ENCODE measurements around the gene MED20.
A peak's percentile ranks its signal among the peaks of the same experiment; 100 is the strongest.

The MED20 gene

DNA sequence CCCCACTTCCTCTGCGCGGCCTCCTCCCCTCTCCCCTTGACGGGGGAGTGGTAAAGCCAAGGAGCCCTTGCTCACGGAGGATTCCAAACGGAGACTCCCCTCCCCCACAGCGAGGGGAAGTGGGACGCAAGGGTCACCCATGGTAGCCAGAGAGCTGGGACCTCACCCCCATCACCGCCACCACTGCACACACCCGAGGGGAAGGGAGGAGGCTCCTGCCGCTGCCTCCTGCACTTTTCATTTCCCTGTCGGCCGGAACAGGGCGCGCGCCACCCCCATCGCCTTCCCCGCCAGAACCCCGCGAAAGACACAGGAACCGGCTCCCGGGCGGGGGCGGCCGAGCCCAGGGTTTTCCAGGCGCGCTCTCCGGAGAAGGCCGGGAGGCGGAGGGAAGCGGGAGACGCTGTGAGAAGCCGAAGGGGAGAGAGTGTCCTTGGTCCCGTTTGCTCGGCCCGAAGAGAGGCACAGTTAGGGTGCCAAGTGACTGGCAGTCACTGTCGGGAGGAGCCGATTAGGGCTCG lies 19.9 kb upstream of the MED20 start:
- peak; percentile 91 for DNase-seq (ENCODE audit: low read depth)

DNA sequence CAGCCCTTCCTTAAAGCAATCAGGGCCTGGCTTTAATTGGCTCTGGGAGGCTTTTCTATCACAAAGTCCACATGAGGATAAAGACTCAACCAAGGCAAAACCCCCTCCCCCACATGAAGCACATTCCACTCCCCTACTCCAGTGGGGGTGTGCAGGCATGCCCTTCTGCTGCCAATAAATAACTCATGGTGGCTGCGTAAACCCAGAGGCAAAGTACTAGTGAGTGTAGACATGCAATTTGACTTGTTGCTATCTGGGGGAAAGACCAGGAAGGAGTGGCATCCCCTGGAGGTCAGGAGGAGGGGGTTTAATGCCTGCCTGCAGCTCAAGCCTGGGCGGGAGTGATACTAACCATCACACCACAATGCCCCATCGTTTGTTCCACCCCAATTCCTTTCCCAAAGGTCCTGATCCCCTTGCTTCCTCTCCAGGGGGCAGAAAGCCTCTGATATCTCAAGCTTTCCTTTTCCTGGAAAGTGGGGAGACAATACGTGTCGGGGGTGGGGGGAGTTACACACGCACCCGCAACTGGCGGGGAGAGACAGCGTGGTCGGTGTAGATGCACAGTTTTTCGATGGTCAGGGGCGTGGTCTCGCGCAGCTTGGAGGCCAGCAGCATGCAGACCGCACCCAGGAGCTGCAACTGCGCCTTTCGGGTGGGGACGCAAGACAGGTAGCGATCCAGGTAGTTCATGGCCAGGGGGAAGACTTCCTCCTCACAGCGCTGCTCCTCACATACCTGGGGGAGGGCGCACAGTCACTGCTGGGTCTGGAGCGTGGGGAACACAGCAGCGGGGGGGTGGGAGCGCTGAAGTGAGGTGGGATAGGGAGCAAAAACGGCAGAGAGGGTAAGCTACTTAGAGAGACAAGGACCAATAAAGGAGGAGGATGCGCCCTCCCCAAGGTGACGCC lies 19.2 kb upstream of the MED20 start:
- DNase-seq (ENCODE audit: low read depth) = peak; percentile 69

DNA sequence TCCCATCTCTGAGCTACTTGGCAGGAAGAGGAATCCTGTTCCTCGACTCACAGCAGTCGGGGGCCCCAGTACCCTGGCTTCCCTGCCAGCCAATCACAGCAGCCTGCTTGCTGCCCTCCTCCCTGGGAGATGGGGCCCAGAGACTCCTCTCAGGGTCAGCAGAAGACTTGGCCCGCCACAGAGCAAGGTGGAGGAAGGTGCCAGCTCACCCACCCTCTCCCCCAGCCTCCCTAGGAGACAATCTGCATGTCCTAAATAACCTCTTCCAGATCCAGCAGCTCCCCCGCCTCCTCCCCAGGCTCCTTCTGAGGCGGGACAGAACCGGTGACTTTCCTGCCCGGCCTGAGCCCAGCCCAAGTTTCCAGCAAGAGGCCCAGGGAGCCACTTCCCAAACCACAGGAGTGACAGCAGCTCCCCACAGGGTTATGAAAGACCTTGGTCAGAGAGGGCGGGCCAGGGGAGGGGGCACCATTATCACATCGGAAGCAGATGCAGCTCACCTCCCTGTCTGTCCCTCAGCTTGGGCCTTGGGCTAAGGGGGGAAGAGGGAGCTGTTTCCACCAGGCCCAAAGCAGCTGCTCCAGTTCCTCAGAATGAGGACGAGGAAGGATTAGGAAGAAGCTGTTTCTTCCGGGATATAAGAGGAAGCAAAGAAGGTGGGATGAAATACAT lies 18.4 kb upstream of the MED20 start:
- DNase-seq (ENCODE audit: low read depth) = peak; percentile 96

DNA sequence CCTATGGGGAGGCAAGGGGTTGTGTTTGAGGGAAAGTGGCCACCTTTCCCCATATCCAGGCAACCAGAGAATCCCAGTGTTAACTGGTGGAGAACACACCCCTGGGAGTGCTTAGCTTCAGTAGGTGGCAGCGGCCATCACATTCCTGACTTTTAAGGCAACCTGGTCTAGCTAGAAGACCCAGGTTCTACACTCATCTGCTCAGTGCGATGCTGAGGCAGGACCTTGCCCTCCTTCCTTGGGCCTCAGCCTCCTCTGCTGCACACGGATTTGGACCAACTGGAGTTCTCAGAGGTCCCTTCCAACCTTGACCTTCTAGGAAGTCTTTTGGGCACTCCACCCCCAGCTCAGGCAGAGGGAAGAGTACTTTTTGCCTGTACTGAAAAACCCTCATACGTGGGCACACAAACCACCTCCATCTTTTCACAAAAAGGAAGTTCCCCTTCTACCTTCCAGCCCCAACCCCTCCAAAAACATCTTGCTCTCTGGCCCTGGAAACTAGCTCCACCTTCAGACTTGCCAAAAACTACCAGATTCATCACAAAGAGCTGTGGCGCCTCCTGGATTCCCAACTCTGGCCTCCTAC lies 17.7 kb upstream of the MED20 start:
- DNase-seq (ENCODE audit: low read depth) = no peak

- peak; percentile 68 for DNase-seq (ENCODE audit: low read depth)
Observed at GRCh38 chr6:41937861-41938574, 17.1 kb upstream of the MED20 start.

GRCh38 chr6:41937472-41937860 lies 16.5 kb upstream of the MED20 start:
- DNase-seq (ENCODE audit: low read depth) = no peak

- peak; percentile 94 for DNase-seq (ENCODE audit: low read depth)
Observed at GRCh38 chr6:41936073-41936837, 15.3 kb upstream of the MED20 start.

DNA sequence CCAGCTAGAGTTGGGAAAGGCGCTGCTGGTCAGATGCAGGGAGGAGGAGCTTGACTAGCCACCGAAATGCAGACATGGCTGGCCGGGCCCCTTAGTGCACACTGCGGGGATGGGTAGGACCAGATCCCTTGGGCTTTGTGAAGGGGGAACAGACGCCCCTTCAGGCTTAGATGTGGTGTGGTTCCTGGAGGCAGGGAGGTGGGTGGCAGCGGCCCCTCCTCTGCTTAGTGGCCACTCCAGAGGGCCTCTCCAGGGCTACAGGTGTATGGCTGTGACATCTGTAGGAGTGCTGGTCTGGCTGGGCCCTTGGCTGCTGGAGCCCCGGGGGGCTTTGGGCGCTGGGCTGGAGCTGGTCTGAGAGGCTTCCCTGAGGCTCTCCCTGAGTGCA lies 14.7 kb upstream of the MED20 start:
- no peak for DNase-seq (ENCODE audit: low read depth)

DNA sequence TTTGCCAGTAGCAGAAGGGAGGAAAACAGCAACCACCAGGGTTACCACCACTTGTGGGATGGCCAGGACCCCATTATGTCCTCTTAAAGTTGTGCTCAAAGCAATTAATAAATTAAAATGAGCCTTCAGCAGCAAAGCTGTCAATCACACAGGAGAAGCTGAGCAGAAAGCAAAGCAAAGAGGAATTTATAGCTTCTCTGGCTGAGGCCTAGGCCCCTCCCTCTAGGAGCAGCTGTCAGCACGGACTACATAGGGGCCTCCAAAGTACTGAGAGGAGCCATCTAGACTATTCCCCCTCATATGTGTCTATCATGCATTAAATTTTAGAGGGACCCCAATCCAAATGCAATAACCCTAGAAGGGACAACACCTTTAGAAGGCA lies 14.2 kb upstream of the MED20 start:
- DNase-seq (ENCODE audit: low read depth) = no peak

GRCh38 chr6:41934278-41935192 lies 13.6 kb upstream of the MED20 start:
- DNase-seq (ENCODE audit: low read depth) = no peak

DNA sequence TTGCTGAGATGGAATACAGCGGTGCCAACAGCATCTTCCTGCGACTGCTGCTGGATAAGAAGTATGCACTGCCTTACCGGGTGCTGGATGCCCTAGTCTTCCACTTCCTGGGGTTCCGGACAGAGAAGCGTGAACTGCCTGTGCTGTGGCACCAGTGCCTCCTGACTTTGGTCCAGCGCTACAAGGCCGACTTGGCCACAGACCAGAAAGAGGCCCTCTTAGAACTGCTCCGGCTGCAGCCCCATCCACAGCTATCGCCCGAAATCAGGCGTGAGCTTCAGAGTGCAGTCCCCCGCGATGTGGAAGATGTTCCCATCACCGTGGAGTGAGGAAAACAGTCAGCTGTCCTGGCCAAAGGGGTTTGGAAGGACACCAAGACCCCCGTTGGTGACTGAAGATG lies 11.4 kb upstream of the MED20 start:
- DNase-seq (ENCODE audit: low read depth) = no peak

DNA sequence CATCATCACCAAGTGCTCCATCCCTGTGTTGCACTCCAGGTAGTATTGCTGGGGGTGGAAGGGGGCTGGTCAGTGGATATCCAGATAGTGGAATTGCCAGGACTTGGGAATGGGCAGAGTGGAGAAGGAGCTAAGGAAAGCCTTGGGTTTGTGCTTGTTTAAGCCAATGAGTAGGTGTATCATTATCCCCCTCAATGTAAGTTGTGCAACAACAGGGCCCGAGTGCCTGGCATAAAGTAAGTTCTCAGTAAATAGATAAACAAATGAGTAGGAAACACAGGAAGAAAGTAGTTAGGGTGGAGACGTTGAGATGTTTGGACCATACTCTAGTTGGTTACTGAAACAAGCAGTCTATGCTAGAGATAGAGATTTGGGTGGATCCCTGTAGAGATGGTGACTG lies 10.9 kb upstream of the MED20 start:
- no peak for DNase-seq (ENCODE audit: low read depth)

GRCh38 chr6:41929924-41930323 lies 9.0 kb upstream of the MED20 start:
- no peak for DNase-seq (ENCODE audit: low read depth)

DNA sequence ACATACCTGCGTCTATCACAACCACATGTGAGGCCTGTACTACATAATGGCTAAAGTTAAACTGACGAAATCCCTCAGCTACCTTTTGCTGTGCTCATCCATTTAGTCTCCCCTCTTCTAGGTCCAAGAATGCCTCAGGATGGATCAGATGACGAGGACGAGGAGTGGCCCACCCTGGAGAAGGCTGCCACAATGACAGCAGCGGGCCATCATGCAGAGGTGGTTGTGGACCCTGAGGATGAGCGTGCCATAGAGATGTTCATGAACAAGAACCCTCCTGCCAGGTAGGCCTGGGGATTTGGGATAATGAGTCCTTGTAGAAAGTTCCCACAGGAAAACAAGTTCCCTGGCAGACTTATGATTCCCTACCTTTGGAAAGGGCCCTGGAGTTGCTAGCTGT lies 6.3 kb upstream of the MED20 start:
- no peak for DNase-seq (ENCODE audit: low read depth)

DNA sequence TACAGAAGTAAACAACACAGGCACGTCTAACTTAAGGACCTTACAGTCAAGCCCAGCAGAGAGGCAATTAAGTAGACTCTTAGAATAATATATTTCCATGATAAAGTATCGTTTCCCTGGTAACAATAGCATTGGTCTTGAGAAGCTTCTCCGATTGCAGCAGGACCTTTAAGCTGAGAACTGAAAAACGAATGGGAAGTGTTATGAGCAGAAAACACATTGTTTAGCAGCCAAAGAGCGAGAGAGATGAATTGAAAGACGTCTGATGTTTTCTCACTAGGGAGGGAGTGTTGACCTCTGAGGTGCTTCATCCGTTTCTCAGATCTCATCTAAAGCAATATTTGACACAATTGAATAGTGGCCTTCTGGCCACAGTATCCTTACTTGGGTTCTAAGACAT lies 1.2 kb upstream of the MED20 start:
- DNase-seq (ENCODE audit: low read depth) = no peak

DNA sequence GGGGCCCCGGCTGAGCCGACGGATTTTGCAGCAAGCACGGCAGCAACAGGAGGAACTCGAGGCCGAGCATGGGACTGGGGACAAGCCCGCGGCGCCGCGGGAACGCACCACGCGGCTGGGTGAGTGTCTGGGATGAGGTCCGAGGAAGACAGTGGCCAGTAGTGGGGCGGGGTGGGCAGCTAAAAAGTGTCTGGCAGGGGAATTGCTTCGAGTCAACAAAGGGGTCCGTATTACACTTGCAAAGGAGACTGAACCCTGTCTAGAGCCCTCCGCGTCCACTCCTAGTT lies 716 bp upstream of the MED20 start:
- no peak for DNase-seq (ENCODE audit: low read depth)

- no peak for DNase-seq (ENCODE audit: low read depth)
Observed at GRCh38 chr6:41917528-41917927, 3.4 kb downstream of the MED20 start.

- DNase-seq (ENCODE audit: low read depth) = no peak
Observed at GRCh38 chr6:41914869-41915530, 5.9 kb downstream of the MED20 start.

- no peak for DNase-seq (ENCODE audit: low read depth)
Observed at GRCh38 chr6:41914343-41914742, 6.6 kb downstream of the MED20 start.

- DNase-seq (ENCODE audit: low read depth) = no peak
Observed at GRCh38 chr6:41909727-41910126, 11.2 kb downstream of the MED20 start.
